GM18517 (cell line): ENCODE measurements around the gene SPRN.
"Not testable (repeated sequence)": the region's sequence is repeated elsewhere in the genome, so short reads cannot be mapped to it uniquely, and the experiment has no call there.

Experiments
- ATAC-seq: cut with Tn5 transposase; IDR thresholded peaks from one replicate; pipeline ENCODE4 v1.9.1; 2021; ENCODE audit warnings: mild to moderate bottlenecking, moderate library complexity; ENCODE audit not compliant: unreplicated experiment

SPRN gene

GRCh38 chr10:133457100-133457841, 32.8 kb upstream of the SPRN start:
- no peak for ATAC-seq

DNA sequence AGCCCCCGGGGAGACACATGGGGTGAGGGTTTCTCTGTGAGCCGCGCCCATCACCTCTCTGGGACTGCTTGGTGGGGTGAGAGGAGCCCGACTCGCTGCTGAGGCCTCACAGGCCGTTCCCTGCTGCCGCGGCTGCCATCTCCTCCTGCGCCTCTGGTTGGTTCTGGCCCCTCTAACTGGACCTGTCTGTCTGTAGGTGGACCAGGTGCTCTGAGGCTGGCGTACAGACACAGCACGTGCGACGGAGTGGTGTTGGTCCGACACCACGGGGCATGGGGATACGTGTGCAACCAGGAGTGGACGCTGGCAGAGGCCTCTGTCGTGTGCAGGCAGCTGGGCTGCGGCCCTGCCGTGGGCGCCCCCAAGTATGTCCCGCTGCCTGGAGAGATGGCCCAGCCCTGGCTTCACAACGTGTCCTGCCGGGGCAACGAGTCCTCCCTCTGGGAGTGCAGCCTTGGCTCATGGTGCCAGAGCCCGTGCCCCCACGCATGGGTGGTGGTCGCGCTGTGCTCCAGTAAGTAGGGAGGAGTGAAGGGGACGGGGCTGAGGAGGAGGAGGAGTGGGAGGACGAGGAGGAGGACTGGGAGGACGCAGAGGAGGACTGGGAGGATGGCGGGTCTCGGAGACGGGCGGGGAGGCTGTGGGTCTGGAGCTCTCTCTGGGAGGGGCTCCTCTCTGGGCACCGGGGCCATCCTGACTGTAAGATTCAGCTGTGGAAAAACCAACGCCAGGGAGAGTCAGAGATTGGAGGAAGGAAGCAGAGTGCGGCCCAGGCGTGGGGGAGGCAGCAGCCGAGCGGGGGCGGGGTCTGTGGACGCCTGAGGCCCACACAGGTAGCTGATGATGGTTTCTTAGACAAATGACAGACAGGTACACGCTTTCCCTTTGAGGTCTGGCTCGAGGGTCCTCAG, 31.9 kb upstream of the SPRN start:
- no peak for ATAC-seq

DNA sequence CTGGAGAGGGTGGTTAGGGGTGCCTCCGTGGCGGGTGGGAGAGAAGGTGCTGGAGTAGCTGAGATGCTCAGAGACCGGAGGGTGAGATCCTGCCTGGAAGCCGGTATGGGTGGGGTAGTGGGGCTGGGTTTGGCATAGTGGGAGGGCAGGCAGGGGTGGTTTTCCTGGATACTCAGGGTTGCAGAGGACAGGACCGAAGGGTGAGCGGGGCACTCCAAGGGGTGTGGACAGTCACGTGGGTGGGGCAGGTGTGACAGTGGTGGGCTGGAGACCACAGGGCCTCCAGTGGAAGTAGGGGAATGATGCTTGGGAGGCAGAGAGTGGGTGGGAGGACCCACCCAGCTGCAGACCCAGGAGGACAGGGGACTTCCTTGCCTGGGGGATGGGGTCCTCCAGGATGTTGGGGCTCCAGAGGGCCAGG, 31.2 kb upstream of the SPRN start:
- ATAC-seq = no peak

GRCh38 chr10:133455196-133455595, 30.8 kb upstream of the SPRN start:
- ATAC-seq = no peak

DNA sequence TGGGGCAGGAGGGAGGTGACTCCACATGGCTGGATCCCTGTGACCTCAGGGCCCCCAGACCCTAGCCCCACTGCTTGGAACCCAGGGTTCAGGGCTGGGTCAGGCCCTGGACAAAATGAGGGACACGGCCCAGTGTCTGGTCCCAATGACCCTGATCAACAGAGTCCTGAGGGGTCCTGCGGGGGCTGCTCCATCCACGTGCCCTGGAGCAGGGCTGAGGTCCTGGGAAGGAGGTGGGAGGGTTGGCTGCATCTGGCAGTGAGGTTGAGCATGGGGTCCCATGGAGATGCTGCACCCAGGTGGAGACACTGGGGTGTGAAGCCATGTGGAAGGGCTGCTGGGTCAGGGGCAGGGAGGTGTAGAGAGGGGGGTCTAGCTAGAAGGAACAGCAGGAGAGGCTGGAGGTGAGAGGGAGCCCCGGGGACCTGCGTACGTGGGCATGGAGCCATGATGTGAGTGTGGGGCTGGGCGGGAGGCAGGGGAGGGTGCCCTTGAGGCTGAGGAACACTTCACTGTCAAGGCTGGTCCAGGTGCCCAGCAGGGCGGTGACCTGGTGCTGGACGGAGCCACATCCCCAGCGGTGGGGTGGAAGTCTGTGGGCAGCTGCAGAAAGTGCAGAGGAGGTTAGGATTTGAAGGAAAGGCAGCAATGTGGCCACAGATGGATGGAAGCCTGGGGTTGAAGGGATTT, 29.9 kb upstream of the SPRN start:
- ATAC-seq = no peak

DNA sequence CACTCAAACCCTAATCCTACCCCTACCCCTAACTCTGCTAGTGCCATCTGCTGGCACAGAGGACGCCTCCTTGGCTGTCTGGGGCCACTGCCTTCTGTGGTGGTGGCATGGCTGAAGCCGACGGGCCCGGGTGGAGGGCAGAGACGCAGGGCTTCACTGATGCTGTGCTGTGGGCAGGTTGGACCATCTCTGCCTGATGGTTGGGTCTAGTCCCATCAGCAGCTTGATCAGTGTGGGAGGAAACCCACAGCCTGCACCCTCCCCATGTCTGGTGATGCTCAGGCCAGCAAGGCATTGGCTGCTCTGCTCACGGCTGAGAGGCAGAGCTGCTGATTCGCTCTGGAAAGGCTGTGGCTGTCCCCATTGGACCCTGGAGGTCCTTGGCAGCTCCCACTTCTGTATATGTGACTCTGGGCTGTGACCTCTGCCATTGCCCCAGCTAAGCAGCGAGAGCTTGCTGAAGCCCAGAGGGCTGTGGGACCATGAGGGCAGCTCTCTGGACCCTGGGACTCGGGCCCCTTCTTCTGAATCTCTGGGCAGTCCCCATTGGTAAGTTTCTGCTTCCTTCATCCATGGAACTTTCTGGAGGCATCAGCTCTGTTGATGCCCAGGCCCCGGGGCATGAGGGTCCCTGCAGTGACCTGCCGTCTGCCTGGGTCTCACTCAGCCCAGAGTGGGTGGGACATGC, 29.2 kb upstream of the SPRN start, which contains the start of gene SCART1:
SCART1 (plus strand) TSS at position 430 of the 688 bp plus-strand sequence; CDS start at position 483, 53 bp downstream.
- ATAC-seq = no peak

- no peak for ATAC-seq
These were observed 28.0 kb upstream of the SPRN start for GRCh38 chr10:133452453-133452852.

- ATAC-seq = no peak
These were observed 26.9 kb upstream of the SPRN start for GRCh38 chr10:133451346-133451745.

- ATAC-seq = no peak
These were observed 23.7 kb upstream of the SPRN start for GRCh38 chr10:133448120-133448519.

DNA sequence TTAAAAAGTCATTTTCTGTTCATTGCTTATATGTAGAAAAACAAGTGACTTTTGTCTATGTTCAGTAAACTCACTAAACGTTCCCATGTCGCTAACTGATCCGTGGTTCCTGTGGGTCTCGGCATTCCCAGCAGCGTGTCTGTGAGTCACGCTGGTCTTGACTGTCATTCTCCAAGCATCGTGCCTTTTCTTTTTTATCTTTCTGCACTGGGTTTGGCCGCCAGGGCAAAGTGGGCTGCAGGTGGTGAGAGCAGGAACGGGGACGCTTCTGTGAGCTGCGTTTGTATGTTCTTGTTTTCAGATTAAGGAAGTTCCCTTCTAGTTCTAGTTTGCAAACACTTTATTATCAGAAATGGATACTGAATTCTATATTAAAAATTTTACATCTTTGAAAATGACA, 22.6 kb upstream of the SPRN start:
- ATAC-seq = no peak

DNA sequence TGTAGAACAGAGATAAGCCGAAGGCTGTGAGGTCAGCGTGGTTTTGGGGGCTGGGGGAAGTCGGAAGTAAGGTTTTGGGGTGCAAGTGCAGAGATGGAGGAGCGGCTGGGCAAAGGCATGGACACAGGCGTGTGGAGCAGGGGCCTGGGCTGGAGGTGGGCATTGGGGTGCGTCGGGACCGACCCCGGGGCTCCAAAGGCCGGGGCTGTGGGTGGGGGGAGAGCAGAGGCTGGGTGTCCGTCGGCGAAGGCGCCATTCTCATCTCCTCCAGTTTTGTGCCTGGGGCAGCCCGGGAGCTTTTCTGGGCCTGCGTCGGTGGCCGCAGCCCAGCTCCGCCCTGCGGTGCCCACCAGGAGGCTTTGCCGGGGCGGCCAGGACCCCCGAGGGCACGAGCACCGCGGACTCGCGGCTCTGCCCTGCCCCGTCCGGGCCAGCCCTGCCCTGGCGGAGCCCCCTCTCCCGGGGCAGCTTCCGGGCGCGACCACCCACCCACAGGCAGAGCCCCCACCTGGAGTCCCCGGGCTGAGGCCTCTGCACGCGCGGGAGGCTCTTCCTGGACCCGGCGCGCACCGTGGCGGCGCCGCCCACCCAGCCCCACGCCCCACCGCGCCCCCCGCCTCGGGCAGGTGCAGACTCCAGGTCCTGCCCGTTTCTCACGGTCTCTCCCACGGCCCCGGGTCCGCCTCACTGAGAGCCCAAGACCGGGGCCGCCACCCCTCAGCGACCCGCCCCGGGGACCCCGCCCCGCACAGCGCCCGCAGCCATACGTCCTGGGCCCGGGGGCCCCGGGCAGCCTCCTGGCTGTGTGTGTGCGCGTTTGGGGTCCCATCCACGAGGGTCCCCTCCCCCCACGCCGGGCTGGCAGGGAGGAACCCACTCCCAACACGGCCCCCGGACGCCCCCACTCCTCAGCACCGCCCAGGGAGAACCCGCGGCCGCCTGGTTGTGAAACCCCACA, 21.6 kb upstream of the SPRN start:
- no peak for ATAC-seq

DNA sequence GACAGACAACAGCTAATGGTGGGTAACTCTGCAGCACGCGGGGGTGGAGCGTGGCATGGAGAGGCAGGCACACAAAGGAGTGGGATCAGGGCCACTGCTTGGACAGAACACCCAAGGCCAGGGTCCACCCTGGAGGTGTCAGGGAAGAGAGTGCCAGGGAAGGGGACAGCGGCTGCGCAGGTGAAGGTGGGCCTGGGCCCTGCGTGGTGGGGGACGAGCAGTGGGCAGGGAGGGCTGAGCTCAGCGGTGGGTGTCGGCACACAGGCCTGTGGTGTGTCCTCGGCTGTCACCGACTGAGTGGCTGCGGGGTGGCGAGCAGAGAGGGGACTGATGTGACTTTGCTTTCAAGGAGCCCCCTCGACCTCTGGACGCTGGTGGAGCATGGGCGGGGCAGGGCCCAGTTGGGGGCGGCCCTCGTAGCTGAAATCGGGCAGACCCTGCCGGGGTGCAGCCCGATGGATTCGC, 20.9 kb upstream of the SPRN start:
- no peak for ATAC-seq

DNA sequence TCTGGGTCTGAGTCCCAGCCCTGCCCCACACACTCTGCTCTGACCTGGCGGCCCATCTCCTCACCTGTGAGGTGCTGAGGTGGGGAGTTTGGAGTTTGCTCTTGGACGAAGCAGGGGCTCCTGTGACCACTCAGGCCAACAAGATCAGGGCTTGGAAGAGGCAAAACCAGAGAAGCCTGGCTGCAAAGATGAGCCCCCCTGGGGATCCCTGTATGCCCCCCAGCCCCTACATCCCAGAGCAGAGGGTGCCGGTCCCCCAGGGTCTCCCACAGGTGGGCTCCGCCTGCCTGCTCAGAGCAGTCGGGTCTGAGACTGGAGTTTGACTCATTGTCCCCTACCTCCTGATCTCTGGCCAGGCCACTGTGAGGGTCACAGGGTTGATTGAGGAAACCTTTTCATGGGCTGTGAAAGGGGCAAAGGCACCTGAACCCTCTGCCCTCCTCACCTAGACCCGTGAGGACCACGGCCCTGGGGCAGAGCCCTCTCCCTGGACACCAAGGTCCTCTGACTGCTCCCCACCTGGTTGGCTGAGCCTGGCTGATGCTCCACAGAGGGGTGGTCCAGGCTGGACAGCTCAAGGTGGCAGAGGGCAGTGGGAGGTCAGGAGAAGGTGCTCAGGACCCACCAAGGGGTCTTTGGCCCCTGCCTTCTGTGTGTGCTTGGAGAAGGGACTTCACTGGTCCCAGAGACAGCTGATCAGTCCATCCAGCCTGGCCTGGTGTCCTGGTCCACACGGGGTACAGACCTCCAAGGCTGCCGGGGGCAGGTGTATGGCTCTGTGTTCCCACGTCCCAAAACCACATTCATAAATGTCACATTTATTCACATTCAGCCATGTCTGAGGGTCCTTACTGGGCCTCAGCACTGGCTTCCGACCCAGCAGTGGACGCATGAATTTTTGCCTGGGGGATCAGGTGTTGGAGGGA, 20.2 kb upstream of the SPRN start:
- ATAC-seq = no peak

GRCh38 chr10:133442967-133443924, 18.8 kb upstream of the SPRN start:
- ATAC-seq = no peak

- no peak for ATAC-seq
These were observed 18.0 kb upstream of the SPRN start for GRCh38 chr10:133442191-133442966.

DNA sequence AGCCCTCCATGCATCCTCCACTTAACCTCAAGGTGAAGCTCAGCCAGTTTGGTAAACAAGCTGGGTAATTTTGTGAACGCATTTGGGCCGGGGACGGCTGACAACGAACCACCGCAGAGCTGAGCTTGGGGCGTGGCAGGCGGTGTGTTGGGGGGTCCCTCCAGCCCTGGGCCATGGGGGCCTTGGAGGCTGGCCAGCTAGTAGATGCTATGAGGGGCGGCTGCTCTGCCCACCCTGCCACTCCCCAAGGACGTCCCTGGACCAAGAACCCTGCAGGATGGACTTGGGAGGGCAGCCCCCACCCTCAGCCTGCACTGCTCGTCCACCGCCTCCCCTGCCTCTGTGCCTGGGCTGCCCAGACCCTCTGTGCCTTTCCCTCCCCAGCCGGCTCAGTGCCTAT, 17.4 kb upstream of the SPRN start:
- ATAC-seq = no peak

- ATAC-seq = not testable (repeated sequence)
These were observed 16.9 kb upstream of the SPRN start for GRCh38 chr10:133441356-133441755.
